ENCODE data around the gene KCNAB3. TPM values are rescaled to one million over a fixed set of nuclear protein-coding genes. Genes with fewer than 3 reads are reported as not detected.
A peak's percentile ranks its signal among the peaks of the same experiment; 100 is the strongest.

KCNAB3 gene
- total and polyA plus RNA-seq, 4 donors: 0.38 to 1.9 (median 0.91) TPM

- 0 to 1% methylated on average over 85 to 100 of the region's 100 CpGs for WGBS, 2 donors
- intact Hi-C loops (cut with DNase I): loop anchor here in 1 of 2 donors (2.0 kb wide), 1 partner anchor 75 kb away; no protein-coding TSS in a partner anchor
- no peaks in the 10 kb centered on the region for H3K36me3 ChIP-seq (ENCODE audit: control insufficient read depth in 1 of 2, insufficient read depth in 2 of 2, low read length in 1 of 2)
These were observed 13.9 kb downstream of the KCNAB3 start, which contains the start of gene RNF227 for GRCh38 chr17:7915611-7916384. TSS of gene RNF227 (minus strand) at chr17:7916289. CDS start at chr17:7916195, 94 bp downstream.

GRCh38 chr17:7915179-7915610 lies 14.5 kb downstream of the KCNAB3 start:
- no peaks in the 10 kb centered on the region for H3K9me3 ChIP-seq (ENCODE audit: control insufficient read depth, low read length)
- DNase-seq: no peak
- H3K27me3 ChIP-seq (ENCODE audit: control insufficient read depth in 1 of 2, insufficient read depth in 2 of 2, low read length in 1 of 2): no peaks in the 10 kb centered on the region
- H3K4me1 ChIP-seq (ENCODE audit: control insufficient read depth in 1 of 2, insufficient read depth in 2 of 2, low read length in 2 of 2): no peaks in the 10 kb centered on the region
- H3K4me3 ChIP-seq (ENCODE audit: low read length in 2 of 2): peak overlapping the region; percentile 3 to 6
- no peaks in the 10 kb centered on the region for H3K36me3 ChIP-seq (ENCODE audit: control insufficient read depth in 1 of 2, insufficient read depth in 2 of 2, low read length in 1 of 2)
- ATAC-seq (ENCODE audit: low FRiP score): peak; percentile 61
- intact Hi-C loops (cut with DNase I): loop anchor here in 1 of 2 donors (2.0 kb wide), 1 partner anchor 76 kb away; no protein-coding TSS in a partner anchor
- 1 to 2% methylated on average over 15 of the region's 15 CpGs for WGBS, 2 donors
- peak overlapping the region in 1 of 2 donors; percentile 60 for H3K27ac ChIP-seq (ENCODE audit: low read depth in 1 of 2, low read length in 2 of 2)

More at GRCh38 chr17:7915611-7916384, 13.9 kb downstream of the KCNAB3 start, which contains the start of gene RNF227:
- no peaks in the 10 kb centered on the region for H3K27me3 ChIP-seq (ENCODE audit: control insufficient read depth in 1 of 2, insufficient read depth in 2 of 2, low read length in 1 of 2)
- H3K27ac ChIP-seq (ENCODE audit: low read depth in 1 of 2, low read length in 2 of 2): peak within 1 kb of the TSS; percentile 76 to 88
- no peaks in the 10 kb centered on the region for H3K9me3 ChIP-seq (ENCODE audit: control insufficient read depth, low read length)
- DNase-seq (peak; percentile 96 to 97), ATAC-seq (ENCODE audit: low FRiP score) (peak; percentile 92)
- no peaks in the 10 kb centered on the region for H3K4me1 ChIP-seq (ENCODE audit: control insufficient read depth in 1 of 2, insufficient read depth in 2 of 2, low read length in 2 of 2)
- H3K4me3 ChIP-seq (ENCODE audit: low read length in 2 of 2): peak within 1 kb of the TSS; percentile 3 to 6

- DNase-seq (peak in 1 of 2 donors; percentile 10), ATAC-seq (ENCODE audit: low FRiP score) (no peak)
- WGBS, 2 donors: 46 to 47% methylated on average over 3 of the region's 3 CpGs
- H3K4me1 ChIP-seq (ENCODE audit: control insufficient read depth in 1 of 2, insufficient read depth in 2 of 2, low read length in 2 of 2): no peaks in the 10 kb centered on the region
- no peaks in the 10 kb centered on the region for H3K36me3 ChIP-seq (ENCODE audit: control insufficient read depth in 1 of 2, insufficient read depth in 2 of 2, low read length in 1 of 2)
- H3K27ac ChIP-seq (ENCODE audit: low read depth in 1 of 2, low read length in 2 of 2): no peak overlapping the region
- no peak overlapping the region for H3K4me3 ChIP-seq (ENCODE audit: low read length in 2 of 2)
- no peaks in the 10 kb centered on the region for H3K27me3 ChIP-seq (ENCODE audit: control insufficient read depth in 1 of 2, insufficient read depth in 2 of 2, low read length in 1 of 2)
- intact Hi-C loops (cut with DNase I): loop anchor here in 1 of 2 donors (1.0 kb wide), 1 partner anchor 76 kb away; no protein-coding TSS in a partner anchor
- H3K9me3 ChIP-seq (ENCODE audit: control insufficient read depth, low read length): no peaks in the 10 kb centered on the region
These were observed 16.6 kb downstream of the KCNAB3 start for GRCh38 chr17:7912927-7913524.

- intact Hi-C loops (cut with DNase I): no loop called here
- 77 to 82% methylated on average over 9 of the region's 9 CpGs for WGBS, 2 donors
- no peaks in the 10 kb centered on the region for H3K36me3 ChIP-seq (ENCODE audit: control insufficient read depth in 1 of 2, insufficient read depth in 2 of 2, low read length in 1 of 2)
- H3K27ac ChIP-seq (ENCODE audit: low read depth in 1 of 2, low read length in 2 of 2): no peak overlapping the region
- ATAC-seq (ENCODE audit: low FRiP score) (no peak), DNase-seq (no peak)
- no peak overlapping the region for H3K4me3 ChIP-seq (ENCODE audit: low read length in 2 of 2)
- no peaks in the 10 kb centered on the region for H3K4me1 ChIP-seq (ENCODE audit: control insufficient read depth in 1 of 2, insufficient read depth in 2 of 2, low read length in 2 of 2)
- no peaks in the 10 kb centered on the region for H3K27me3 ChIP-seq (ENCODE audit: control insufficient read depth in 1 of 2, insufficient read depth in 2 of 2, low read length in 1 of 2)
- H3K9me3 ChIP-seq (ENCODE audit: control insufficient read depth, low read length): no peaks in the 10 kb centered on the region
These were observed 18.5 kb downstream of the KCNAB3 start for GRCh38 chr17:7911116-7911515.

GRCh38 chr17:7910711-7911110 lies 18.9 kb downstream of the KCNAB3 start:
- 94 to 96% methylated on average over 13 of the region's 13 CpGs for WGBS, 2 donors
- peak in 1 of 2 donors; percentile 62 for DNase-seq
- Histone ChIP-seq H3K27ac (ENCODE audit: low read depth in 1 of 2, low read length in 2 of 2) (no peak overlapping the region), H3K9me3 (ENCODE audit: control insufficient read depth, low read length) (no peaks in the 10 kb centered on the region), H3K4me3 (ENCODE audit: low read length in 2 of 2) (no peak overlapping the region), H3K27me3 (ENCODE audit: control insufficient read depth in 1 of 2, insufficient read depth in 2 of 2, low read length in 1 of 2) (no peaks in the 10 kb centered on the region), H3K4me1 (ENCODE audit: control insufficient read depth in 1 of 2, insufficient read depth in 2 of 2, low read length in 2 of 2) (no peaks in the 10 kb centered on the region), H3K36me3 (ENCODE audit: control insufficient read depth in 1 of 2, insufficient read depth in 2 of 2, low read length in 1 of 2) (no peaks in the 10 kb centered on the region)
- intact Hi-C loops (cut with DNase I): no loop called here
- no peak for ATAC-seq (ENCODE audit: low FRiP score)

GRCh38 chr17:7910281-7910680 lies 19.4 kb downstream of the KCNAB3 start:
- ATAC-seq (ENCODE audit: low FRiP score) (no peak), DNase-seq (peak in 1 of 2 donors; percentile 51)
- Histone ChIP-seq H3K36me3 (ENCODE audit: control insufficient read depth in 1 of 2, insufficient read depth in 2 of 2, low read length in 1 of 2) (peaks cover 0 to 2% of the 10 kb centered on the region in 2 donors), H3K4me3 (ENCODE audit: low read length in 2 of 2) (no peak overlapping the region), H3K27me3 (ENCODE audit: control insufficient read depth in 1 of 2, insufficient read depth in 2 of 2, low read length in 1 of 2) (no peaks in the 10 kb centered on the region), H3K4me1 (ENCODE audit: control insufficient read depth in 1 of 2, insufficient read depth in 2 of 2, low read length in 2 of 2) (no peaks in the 10 kb centered on the region), H3K9me3 (ENCODE audit: control insufficient read depth, low read length) (no peaks in the 10 kb centered on the region), H3K27ac (ENCODE audit: low read depth in 1 of 2, low read length in 2 of 2) (no peak overlapping the region)
- intact Hi-C loops (cut with DNase I): no loop called here
- 94% methylated on average over 15 of the region's 15 CpGs for WGBS, 2 donors

- H3K9me3 ChIP-seq (ENCODE audit: control insufficient read depth, low read length): no peaks in the 10 kb centered on the region
- no peaks in the 10 kb centered on the region for H3K4me1 ChIP-seq (ENCODE audit: control insufficient read depth in 1 of 2, insufficient read depth in 2 of 2, low read length in 2 of 2)
- H3K27me3 ChIP-seq (ENCODE audit: control insufficient read depth in 1 of 2, insufficient read depth in 2 of 2, low read length in 1 of 2): no peaks in the 10 kb centered on the region
- DNase-seq: peak in 1 of 2 donors; percentile 66
- H3K4me3 ChIP-seq (ENCODE audit: low read length in 2 of 2): no peak overlapping the region
- 92 to 93% methylated on average over 29 of the region's 29 CpGs for WGBS, 2 donors
- intact Hi-C loops (cut with DNase I): no loop called here
- H3K27ac ChIP-seq (ENCODE audit: low read depth in 1 of 2, low read length in 2 of 2): no peak overlapping the region
- H3K36me3 ChIP-seq (ENCODE audit: control insufficient read depth in 1 of 2, insufficient read depth in 2 of 2, low read length in 1 of 2): peaks cover 0 to 5% of the 10 kb centered on the region in 2 donors
- peak; percentile 20 for ATAC-seq (ENCODE audit: low FRiP score)
These were observed 20.6 kb downstream of the KCNAB3 start for GRCh38 chr17:7909089-7909488.

- Histone ChIP-seq H3K27me3 (ENCODE audit: control insufficient read depth in 1 of 2, insufficient read depth in 2 of 2, low read length in 1 of 2) (no peaks in the 10 kb centered on the region), H3K27ac (ENCODE audit: low read depth in 1 of 2, low read length in 2 of 2) (no peak overlapping the region), H3K36me3 (ENCODE audit: control insufficient read depth in 1 of 2, insufficient read depth in 2 of 2, low read length in 1 of 2) (peaks cover 0 to 14% of the 10 kb centered on the region in 2 donors), H3K4me1 (ENCODE audit: control insufficient read depth in 1 of 2, insufficient read depth in 2 of 2, low read length in 2 of 2) (no peaks in the 10 kb centered on the region), H3K9me3 (ENCODE audit: control insufficient read depth, low read length) (no peaks in the 10 kb centered on the region), H3K4me3 (ENCODE audit: low read length in 2 of 2) (no peak overlapping the region)
- ATAC-seq (ENCODE audit: low FRiP score) (no peak), DNase-seq (peak in 1 of 2 donors; percentile 53)
- intact Hi-C loops (cut with DNase I): no loop called here
- WGBS, 2 donors: 71 to 72% methylated on average over 22 of the region's 22 CpGs
These were observed 26.2 kb downstream of the KCNAB3 start for GRCh38 chr17:7903154-7904103.

All from aorta (tissue), 5 donors.